Activated B cell treated with CpG ODN at 0.5 μM for 24 hours (primary cell): ENCODE results near the gene RARS1. TPM values are rescaled to one million over a fixed set of nuclear protein-coding genes. Genes with fewer than 3 reads are reported as not detected.

ENCODE experiments used
- ATAC-seq: fragments of 200-7000 bp; cut with Tn5 transposase; one replicate; pipeline ENCODE4 v1.10.0; 2021; ENCODE audit warnings: low read depth, mild to moderate bottlenecking, moderate library complexity
- CTCF ChIA-PET: fragments of 350-600 bp; sonication (Branson Sonifier 250); formaldehyde crosslinking; loops from one replicate; lab custom pipeline; 2021; ENCODE audit warnings: antibody characterized with exemption; lab: Charles Lee
- POLR2A ChIA-PET: fragments of 350-600 bp; sonication (Branson Sonifier 250); formaldehyde crosslinking; loops from one replicate; lab custom pipeline; 2021; ENCODE audit warnings: antibody characterized with exemption; lab: Charles Lee
- DNase-seq: peaks from one replicate; pipeline ENCODE4 v3.0.0; 2022
- H3K27ac Mint-ChIP-seq: one replicate; pipeline ENCODE4 v1.8.0; 2020; ENCODE audit warnings: mixed read lengths
- H3K27me3 Mint-ChIP-seq: one replicate; pipeline ENCODE4 v1.8.0; 2021; ENCODE audit warnings: mixed read lengths
- H3K36me3 Mint-ChIP-seq: one replicate; pipeline ENCODE4 v1.8.0; 2021; ENCODE audit warnings: low read depth, mixed read lengths
- H3K4me1 Mint-ChIP-seq: one replicate; pipeline ENCODE4 v1.8.0; 2021; ENCODE audit warnings: mixed read lengths
- H3K4me3 Mint-ChIP-seq: one replicate; pipeline ENCODE4 v1.8.0; 2020; ENCODE audit warnings: mild to moderate bottlenecking, mixed read lengths
- H3K9me3 Mint-ChIP-seq: one replicate; pipeline ENCODE4 v1.8.0; 2020; ENCODE audit warnings: mixed read lengths
- CTCF ChIP-seq: fragments of 200-600 bp; IDR thresholded peaks from one replicate; pipeline ENCODE4 v1.8.0; 2022; ENCODE audit warnings: antibody characterized with exemption, mild to moderate bottlenecking
- intact Hi-C: fragments of 100-400 bp; cut with micrococcal nuclease; formaldehyde crosslinking; loops from one replicate; pipeline ENCODE4 v1.15.1; 2024
- total RNA-seq: library from RNA; stranded (reverse); gene quantifications from 2 replicates; pipeline ENCODE4 v1.2.3, GENCODE V29; 2022

The RARS1 gene
- total RNA-seq, 1 donor from 2014 or later = 85.9 TPM

GRCh38 chr5:168477060-168477459 lies 9.2 kb upstream of the RARS1 start:
- DNase-seq (no peak), ATAC-seq (no peak)
- TF ChIP-seq CTCF = no peak
- H3K4me1 Mint-ChIP-seq = peaks cover 9% of the 10 kb centered on the region
- H3K27me3 Mint-ChIP-seq = peaks cover 1% of the 10 kb centered on the region
- no peak overlapping the region for H3K4me3 Mint-ChIP-seq
- intact Hi-C loops = no loop called here
- no peaks in the 10 kb centered on the region for H3K36me3 Mint-ChIP-seq
- ChIA-PET POLR2A (no interaction called here), CTCF (no interaction called here)
- H3K9me3 Mint-ChIP-seq = no peaks in the 10 kb centered on the region
- no peak overlapping the region for H3K27ac Mint-ChIP-seq

GRCh38 chr5:168479166-168479565 lies 7.1 kb upstream of the RARS1 start:
- no peak for DNase-seq
- H3K4me3 Mint-ChIP-seq = no peak overlapping the region
- CTCF ChIA-PET = no interaction called here
- H3K27ac Mint-ChIP-seq = no peak overlapping the region
- intact Hi-C loops = no loop called here
- POLR2A ChIA-PET = interaction anchor here (0.7 kb wide), 1 partner anchor 179 kb away, joined by 3 read pairs; no protein-coding TSS in a partner anchor
- H3K4me1 Mint-ChIP-seq = peaks cover 9% of the 10 kb centered on the region
- no peaks in the 10 kb centered on the region for H3K36me3 Mint-ChIP-seq
- no peaks in the 10 kb centered on the region for H3K9me3 Mint-ChIP-seq
- no peak for TF ChIP-seq CTCF
- ATAC-seq = no peak
- peaks cover 3% of the 10 kb centered on the region for H3K27me3 Mint-ChIP-seq

GRCh38 chr5:168480601-168481000 lies 5.7 kb upstream of the RARS1 start:
- Mint-ChIP-seq H3K27me3 (peaks cover 3% of the 10 kb centered on the region), H3K9me3 (no peaks in the 10 kb centered on the region), H3K27ac (no peak overlapping the region), H3K4me1 (peaks cover 15% of the 10 kb centered on the region), H3K4me3 (no peak overlapping the region), H3K36me3 (no peaks in the 10 kb centered on the region)
- intact Hi-C loops = no loop called here
- ChIA-PET CTCF (no interaction called here), POLR2A (no interaction called here)
- no peak for TF ChIP-seq CTCF
- ATAC-seq (no peak), DNase-seq (no peak)

GRCh38 chr5:168481330-168481788 lies 4.9 kb upstream of the RARS1 start:
- H3K36me3 Mint-ChIP-seq = peaks cover 2% of the 10 kb centered on the region
- intact Hi-C loops = no loop called here
- POLR2A ChIA-PET = no interaction called here
- H3K4me3 Mint-ChIP-seq = no peak overlapping the region
- H3K9me3 Mint-ChIP-seq = no peaks in the 10 kb centered on the region
- DNase-seq (no peak), ATAC-seq (peak; percentile 35)
- peaks cover 3% of the 10 kb centered on the region for H3K27me3 Mint-ChIP-seq
- TF ChIP-seq CTCF = no peak
- CTCF ChIA-PET = no interaction called here
- H3K4me1 Mint-ChIP-seq = peaks cover 23% of the 10 kb centered on the region
- H3K27ac Mint-ChIP-seq = peak overlapping the region; percentile 59

- Mint-ChIP-seq H3K36me3 (peaks cover 7% of the 10 kb centered on the region), H3K4me3 (no peak overlapping the region), H3K9me3 (no peaks in the 10 kb centered on the region), H3K27ac (peak overlapping the region; percentile 21), H3K27me3 (peaks cover 3% of the 10 kb centered on the region), H3K4me1 (peaks cover 28% of the 10 kb centered on the region)
- POLR2A ChIA-PET = no interaction called here
- ATAC-seq (no peak), DNase-seq (no peak)
- intact Hi-C loops = no loop called here
- no peak for TF ChIP-seq CTCF
- CTCF ChIA-PET = no interaction called here
Measured at GRCh38 chr5:168482361-168482760, 3.9 kb upstream of the RARS1 start.
